Mesodermal cell (in vitro differentiated cells): ENCODE results near the gene TUG1.
A peak's percentile ranks its signal among the peaks of the same experiment; 100 is the strongest.

Source experiments
- H3K27ac ChIP-seq: 2 replicates; pipeline ENCODE4 v1.7.0; 2013; ENCODE audit warnings: mild to moderate bottlenecking, low read depth, low read length, moderate library complexity; ENCODE audit not compliant: severe bottlenecking
- H3K36me3 ChIP-seq: 2 replicates; pipeline ENCODE4 v1.7.1; 2013; ENCODE audit warnings: mild to moderate bottlenecking, low read length, moderate library complexity; ENCODE audit not compliant: control insufficient read depth, insufficient read depth
- H3K4me1 ChIP-seq: one replicate; pipeline ENCODE4 v1.7.1; 2013; ENCODE audit warnings: mild to moderate bottlenecking, low read length; ENCODE audit not compliant: insufficient read depth, control insufficient read depth, poor library complexity, severe bottlenecking
- H3K4me3 ChIP-seq: 2 replicates; pipeline ENCODE4 v1.7.0; 2013; ENCODE audit warnings: low read length, control low read depth, mild to moderate bottlenecking; ENCODE audit not compliant: insufficient read depth, poor library complexity, severe bottlenecking; ENCODE audit errors: extremely low read depth
- H3K9me3 ChIP-seq: 2 replicates; pipeline ENCODE4 v1.7.1; 2013; ENCODE audit warnings: mild to moderate bottlenecking, low read length, moderate library complexity; ENCODE audit not compliant: control insufficient read depth
- WGBS, 2 experiments: methylation state at CpG; one replicate each; pipeline ENCODE4 v1.1.5; 2013; ENCODE audit warnings: missing lambda C conversion rate in 2 of 2; ENCODE audit not compliant: insufficient coverage in 2 of 2; 5-methylcytosine and 5-hydroxymethylcytosine counted together

The TUG1 gene

DNA sequence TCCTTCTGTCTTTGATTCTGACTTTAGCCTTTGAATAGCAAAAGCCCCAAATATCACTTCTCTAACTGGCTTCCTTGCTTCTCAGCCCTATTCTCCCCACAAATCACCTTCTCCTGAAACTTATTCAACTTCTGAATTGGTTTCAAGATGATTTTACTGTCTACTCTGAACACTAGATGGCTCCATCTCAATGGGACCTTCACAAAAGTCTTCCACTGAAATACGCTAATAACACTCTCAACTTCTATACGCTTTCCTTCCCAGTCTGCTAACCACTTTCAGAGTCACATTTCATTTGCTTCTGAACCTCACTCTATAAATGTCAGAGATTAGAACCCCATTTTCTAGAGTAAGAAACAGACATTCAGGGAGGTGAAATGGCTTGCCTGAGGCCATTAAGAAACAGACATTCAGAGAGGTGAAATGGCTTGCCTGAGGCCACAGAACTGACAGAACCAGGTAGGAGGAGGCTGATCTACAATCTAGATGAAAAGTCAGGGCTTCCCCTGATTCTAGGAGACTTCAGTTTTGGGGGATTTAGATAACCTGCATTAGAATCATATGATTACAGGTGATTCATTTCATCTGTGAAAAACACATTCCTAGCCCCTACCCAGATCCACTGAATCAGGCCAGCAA is 21.1 kb upstream of the TUG1 start:
- Histone ChIP-seq H3K9me3 (no peaks in the 10 kb centered on the region), H3K36me3 (peaks cover 100% of the 10 kb centered on the region), H3K27ac (no peak overlapping the region), H3K4me3 (no peak overlapping the region), H3K4me1 (no peaks in the 10 kb centered on the region)
- WGBS, 2 experiments, result 66% methylated on average over 2 of the region's 2 CpGs; no CpG with 5 or more reads in 1 of the 2 experiments

DNA sequence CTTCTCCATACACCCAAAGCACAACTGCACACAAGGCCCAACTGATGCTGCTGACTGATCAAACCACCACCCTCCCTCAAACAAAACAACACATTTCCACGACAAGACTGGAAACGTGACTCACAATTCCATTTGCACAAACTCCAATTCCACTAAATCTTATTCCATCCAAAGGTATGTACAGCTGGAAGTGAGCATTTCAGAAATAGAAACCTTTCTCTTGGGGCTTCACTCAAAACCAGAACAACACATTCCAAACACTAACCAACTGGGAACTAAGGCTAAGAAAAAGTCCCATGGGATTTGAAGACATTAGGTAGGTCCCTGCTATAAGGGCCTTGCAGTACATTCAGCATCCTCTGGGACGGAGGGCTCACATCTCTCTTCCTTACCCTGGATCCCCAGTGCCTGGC is 20.1 kb upstream of the TUG1 start:
- Histone ChIP-seq H3K4me1 (no peaks in the 10 kb centered on the region), H3K9me3 (no peaks in the 10 kb centered on the region), H3K4me3 (no peak overlapping the region), H3K27ac (no peak overlapping the region), H3K36me3 (peaks cover 100% of the 10 kb centered on the region)
- WGBS, 2 experiments, result 93 to 96% methylated on average over 3 of the region's 3 CpGs

DNA sequence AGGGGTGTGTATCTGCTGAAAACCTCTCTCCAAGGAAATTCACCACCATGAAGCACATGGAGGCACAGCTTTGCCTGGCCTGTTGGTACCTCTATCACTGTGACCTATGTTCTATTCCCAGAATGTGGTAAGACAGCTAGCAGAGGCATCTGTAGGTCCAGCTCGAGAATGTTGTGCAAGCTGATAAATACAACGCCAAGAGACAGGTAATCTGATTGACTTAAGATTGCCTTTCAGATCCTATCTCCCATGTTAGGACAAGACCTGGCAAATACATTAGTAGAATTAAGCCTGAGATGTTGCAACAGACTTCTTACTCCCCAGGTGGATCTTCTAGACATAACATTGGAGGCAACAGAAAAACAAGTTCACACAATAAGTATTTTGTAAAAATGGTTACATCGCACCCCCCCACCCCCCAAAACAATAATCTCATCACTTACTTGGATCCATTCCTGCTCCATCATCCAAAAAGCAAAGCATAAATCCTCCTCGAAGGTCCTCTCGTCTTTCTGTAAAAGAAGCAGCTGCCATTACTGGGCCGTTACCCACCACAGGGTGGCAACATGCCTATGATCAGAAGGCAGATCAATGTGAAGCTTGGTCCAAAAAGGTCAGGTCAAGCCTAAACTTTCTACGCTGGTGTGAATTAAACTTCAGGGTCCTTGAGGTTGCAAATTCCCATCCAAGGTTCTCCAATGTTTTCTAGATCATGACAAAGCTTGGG is 19.0 kb upstream of the TUG1 start:
- 96 to 97% methylated on average over 6 of the region's 7 CpGs for WGBS, 2 experiments
- Histone ChIP-seq H3K4me1 (no peaks in the 10 kb centered on the region), H3K9me3 (no peaks in the 10 kb centered on the region), H3K4me3 (no peak overlapping the region), H3K36me3 (peaks cover 100% of the 10 kb centered on the region), H3K27ac (no peak overlapping the region)

GRCh38 chr22:30953206-30953605 is 15.9 kb upstream of the TUG1 start:
- Histone ChIP-seq H3K36me3 (peaks cover 96% of the 10 kb centered on the region), H3K4me3 (no peak overlapping the region), H3K27ac (no peak overlapping the region), H3K9me3 (no peaks in the 10 kb centered on the region), H3K4me1 (no peaks in the 10 kb centered on the region)
- 94 to 100% methylated on average over 2 of the region's 2 CpGs for WGBS, 2 experiments

DNA sequence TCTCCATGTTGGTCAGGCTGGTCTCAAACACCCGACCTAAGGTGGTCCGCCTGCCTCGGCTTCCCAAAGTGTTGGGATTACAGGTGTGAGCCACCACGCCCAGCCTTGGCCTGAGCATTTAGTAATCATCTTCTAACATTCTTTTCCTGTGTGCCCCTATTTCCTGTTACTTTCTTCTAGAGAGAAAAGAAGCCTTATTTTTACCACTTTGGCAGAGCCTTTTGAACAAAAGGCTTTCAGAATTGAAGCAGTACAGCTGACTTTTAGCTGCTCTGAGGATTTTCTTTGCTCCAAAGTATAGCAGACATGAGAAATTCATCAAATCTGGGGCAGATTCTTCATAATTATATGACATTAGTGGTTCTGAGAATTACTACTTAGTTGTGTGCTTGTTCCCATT is 13.9 kb upstream of the TUG1 start:
- 83 to 89% methylated on average over 4 of the region's 4 CpGs for WGBS, 2 experiments
- no peak overlapping the region for H3K4me3 ChIP-seq
- H3K9me3 ChIP-seq, result no peaks in the 10 kb centered on the region
- H3K4me1 ChIP-seq, result no peaks in the 10 kb centered on the region
- peaks cover 76% of the 10 kb centered on the region for H3K36me3 ChIP-seq
- H3K27ac ChIP-seq, result no peak overlapping the region

GRCh38 chr22:30964858-30965257 is 4.2 kb upstream of the TUG1 start:
- WGBS, 2 experiments, result 93 to 96% methylated on average over 3 to 4 of the region's 4 CpGs
- H3K36me3 ChIP-seq, result peaks cover 43% of the 10 kb centered on the region
- peaks cover 6% of the 10 kb centered on the region for H3K4me1 ChIP-seq
- H3K4me3 ChIP-seq, result no peak overlapping the region
- peaks cover 18% of the 10 kb centered on the region for H3K9me3 ChIP-seq
- no peak overlapping the region for H3K27ac ChIP-seq

DNA sequence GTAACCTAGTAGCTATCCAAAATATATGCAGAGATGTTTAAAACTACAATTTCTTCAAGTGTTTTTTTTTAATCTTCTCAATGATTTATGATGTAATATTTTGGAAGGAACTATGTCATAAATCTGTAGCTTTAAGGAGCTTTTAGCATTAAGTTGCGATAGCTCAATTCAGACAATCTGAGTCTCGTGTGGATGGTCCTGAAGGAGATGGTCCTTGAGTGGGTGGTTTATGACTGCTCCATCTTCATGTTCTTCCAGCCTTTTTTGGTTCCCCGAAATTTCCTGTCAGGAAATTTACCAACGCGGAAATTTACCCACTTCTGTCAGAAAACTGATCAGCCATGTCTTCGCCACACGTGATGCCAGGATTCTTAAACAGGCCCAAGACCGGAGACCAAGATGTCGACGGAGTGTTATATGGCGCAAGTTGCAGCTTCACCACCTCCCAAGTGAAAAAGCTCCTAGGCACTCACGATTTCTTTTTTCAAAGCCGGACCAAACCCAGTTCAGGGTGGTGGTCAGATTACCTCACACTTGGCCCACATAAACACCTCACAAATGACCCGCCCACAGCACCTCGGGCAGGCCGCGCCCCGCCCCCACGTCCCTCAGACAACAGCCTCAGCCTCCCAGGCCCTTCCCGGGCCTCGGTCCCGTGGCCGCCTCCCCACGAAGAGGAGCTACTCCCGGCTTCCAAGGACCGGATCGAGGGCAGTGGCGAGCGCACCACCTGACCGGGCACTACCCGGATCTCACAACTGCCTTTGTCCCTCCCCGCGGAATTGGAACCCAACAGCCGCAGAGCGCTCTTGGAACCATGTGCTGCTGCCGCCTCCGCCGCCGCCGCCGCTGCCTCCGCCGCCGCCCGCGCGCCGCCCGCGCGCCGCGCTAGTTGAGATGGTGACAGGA is 796 bp upstream of the TUG1 start, which contains the start of gene MORC2:
Gene MORC2 (minus strand): TSS at position 760 of the 909 bp plus-strand sequence. CDS start 885 bp downstream, outside the sequence.
- WGBS, 2 experiments, result 16 to 32% methylated on average over 31 to 43 of the region's 53 CpGs
- Histone ChIP-seq H3K9me3 (peaks cover 43% of the 10 kb centered on the region), H3K4me3 (peak within 1 kb of the TSS; percentile 74), H3K4me1 (peaks cover 6% of the 10 kb centered on the region), H3K27ac (peak within 1 kb of the TSS; percentile 94), H3K36me3 (peaks cover 64% of the 10 kb centered on the region)

DNA sequence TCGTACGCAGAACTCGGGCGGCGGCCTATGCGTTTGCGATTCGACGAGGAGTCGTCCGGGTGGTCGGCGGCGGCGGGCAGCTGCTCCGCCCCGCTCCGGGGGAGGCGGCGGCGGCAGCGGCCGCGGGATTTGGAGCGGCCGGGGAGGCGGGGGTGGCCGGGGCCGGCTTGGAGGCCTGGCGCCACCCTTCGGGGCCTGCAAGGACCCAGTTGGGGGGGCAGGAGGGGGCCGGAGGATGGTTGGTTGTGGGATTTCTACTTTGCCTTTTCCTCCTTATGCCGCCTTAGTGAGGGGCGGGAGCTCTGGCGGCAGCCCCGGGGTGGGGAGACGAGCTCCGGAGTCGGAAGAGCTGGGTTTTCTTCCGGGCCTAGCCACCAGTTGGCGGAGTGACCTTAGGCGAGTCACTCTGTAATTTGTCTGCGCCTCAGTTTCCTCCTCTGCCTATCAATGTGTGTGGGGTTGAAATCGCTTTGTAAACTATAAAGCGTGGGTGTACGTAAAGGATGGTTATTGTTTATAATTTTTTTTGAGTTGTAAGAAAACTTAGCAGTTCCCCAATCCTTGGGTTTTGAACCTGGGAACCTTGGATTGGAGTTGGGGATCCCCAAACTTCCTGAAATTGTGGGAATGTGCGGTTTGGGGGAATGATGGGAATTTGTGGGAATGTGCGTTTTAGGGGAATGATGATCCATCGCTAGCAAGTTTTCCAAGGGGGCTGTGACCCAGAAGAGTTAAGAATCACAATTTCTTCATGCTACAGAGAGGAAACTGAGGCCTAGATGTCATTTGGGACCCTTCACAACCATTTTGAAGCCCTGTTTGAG is 679 bp downstream of the TUG1 start:
- H3K4me3 ChIP-seq, result peak overlapping the region; percentile 74
- 2 to 3% methylated on average over 19 to 36 of the region's 49 CpGs for WGBS, 2 experiments
- peaks cover 6% of the 10 kb centered on the region for H3K4me1 ChIP-seq
- peak overlapping the region; percentile 94 for H3K27ac ChIP-seq
- peaks cover 58% of the 10 kb centered on the region for H3K9me3 ChIP-seq
- H3K36me3 ChIP-seq, result peaks cover 72% of the 10 kb centered on the region

- H3K4me1 ChIP-seq, result peaks cover 6% of the 10 kb centered on the region
- peaks cover 78% of the 10 kb centered on the region for H3K36me3 ChIP-seq
- H3K4me3 ChIP-seq, result peak overlapping the region; percentile 74
- WGBS, 2 experiments, result 0% methylated on average over 1 of the region's 3 CpGs
- H3K27ac ChIP-seq, result no peak overlapping the region
- H3K9me3 ChIP-seq, result peaks cover 64% of the 10 kb centered on the region
Measured at GRCh38 chr22:30970356-30970746, 1.3 kb downstream of the TUG1 start.
